Measurements from ENCODE around the gene PKDCC.
A peak's percentile ranks its signal among the peaks of the same experiment; 100 is the strongest.

Gene PKDCC

GRCh38 chr2:42086500-42086953, 38.7 kb downstream of the PKDCC start:
- DNase-seq (ENCODE audit: low spot score) (peak; percentile 74), FAIRE-seq (no peak)

- no peak for DNase-seq (ENCODE audit: low spot score)
- FAIRE-seq, result no peak
Measured at GRCh38 chr2:42087137-42087856, 39.5 kb downstream of the PKDCC start.

GRCh38 chr2:42087857-42088195, 40.0 kb downstream of the PKDCC start:
- no peak for DNase-seq (ENCODE audit: low spot score)
- FAIRE-seq, result no peak

- FAIRE-seq (peak; percentile 62), DNase-seq (ENCODE audit: low spot score) (peak; percentile 90)
Measured at GRCh38 chr2:42089340-42089925, 41.6 kb downstream of the PKDCC start.

- FAIRE-seq, result no peak
- DNase-seq (ENCODE audit: low spot score), result no peak
Measured at GRCh38 chr2:42090216-42090615, 42.4 kb downstream of the PKDCC start.

- FAIRE-seq, result no peak
- no peak for DNase-seq (ENCODE audit: low spot score)
Measured at GRCh38 chr2:42091671-42092070, 43.9 kb downstream of the PKDCC start.

- no peak for FAIRE-seq
- DNase-seq (ENCODE audit: low spot score), result no peak
Measured at GRCh38 chr2:42092084-42092996, 44.5 kb downstream of the PKDCC start.

GRCh38 chr2:42094114-42094513, 46.3 kb downstream of the PKDCC start:
- FAIRE-seq, result no peak

GRCh38 chr2:42095923-42096408, 48.1 kb downstream of the PKDCC start:
- no peak for FAIRE-seq

More at GRCh38 chr2:42094114-42094513, 46.3 kb downstream of the PKDCC start:
- no peak for DNase-seq (ENCODE audit: low spot score)

GRCh38 chr2:42096869-42097591, 49.2 kb downstream of the PKDCC start:
- no peak for DNase-seq (ENCODE audit: low spot score)
- FAIRE-seq, result no peak

More at GRCh38 chr2:42095923-42096408, 48.1 kb downstream of the PKDCC start:
- peak; percentile 56 for DNase-seq (ENCODE audit: low spot score)

GRCh38 chr2:42098571-42099437, 51.0 kb downstream of the PKDCC start:
- no peak for FAIRE-seq
- DNase-seq (ENCODE audit: low spot score), result no peak

GRCh38 chr2:42099438-42100173, 51.8 kb downstream of the PKDCC start:
- FAIRE-seq, result no peak

GRCh38 chr2:42100683-42101205, 52.9 kb downstream of the PKDCC start:
- DNase-seq (ENCODE audit: low spot score), result no peak
- no peak for FAIRE-seq

More at GRCh38 chr2:42099438-42100173, 51.8 kb downstream of the PKDCC start:
- DNase-seq (ENCODE audit: low spot score), result no peak

GRCh38 chr2:42101206-42102023, 53.6 kb downstream of the PKDCC start:
- no peak for FAIRE-seq

GRCh38 chr2:42102024-42102590, 54.3 kb downstream of the PKDCC start:
- FAIRE-seq (no peak), DNase-seq (ENCODE audit: low spot score) (peak; percentile 80)

More at GRCh38 chr2:42101206-42102023, 53.6 kb downstream of the PKDCC start:
- DNase-seq (ENCODE audit: low spot score), result no peak

- DNase-seq (ENCODE audit: low spot score) (peak; percentile 92), FAIRE-seq (no peak)
Measured at GRCh38 chr2:42102591-42103450, 55.0 kb downstream of the PKDCC start.

GRCh38 chr2:42103829-42104228, 56.0 kb downstream of the PKDCC start:
- no peak for FAIRE-seq
- no peak for DNase-seq (ENCODE audit: low spot score)

All from urothelium cell line (cell line).